GM21423 (cell line): ENCODE results near the gene GSE1.

Source experiments
- ATAC-seq: cut with Tn5 transposase; IDR thresholded peaks from one replicate; pipeline ENCODE4 v1.9.1; 2021; ENCODE audit warnings: mild to moderate bottlenecking, moderate library complexity; ENCODE audit not compliant: unreplicated experiment

The GSE1 gene

GRCh38 chr16:85645021-85645589 is 32.0 kb downstream of the GSE1 start:
- ATAC-seq, result no peak

- ATAC-seq, result no peak
Observed at GRCh38 chr16:85646358-85646907, 33.3 kb downstream of the GSE1 start.

DNA sequence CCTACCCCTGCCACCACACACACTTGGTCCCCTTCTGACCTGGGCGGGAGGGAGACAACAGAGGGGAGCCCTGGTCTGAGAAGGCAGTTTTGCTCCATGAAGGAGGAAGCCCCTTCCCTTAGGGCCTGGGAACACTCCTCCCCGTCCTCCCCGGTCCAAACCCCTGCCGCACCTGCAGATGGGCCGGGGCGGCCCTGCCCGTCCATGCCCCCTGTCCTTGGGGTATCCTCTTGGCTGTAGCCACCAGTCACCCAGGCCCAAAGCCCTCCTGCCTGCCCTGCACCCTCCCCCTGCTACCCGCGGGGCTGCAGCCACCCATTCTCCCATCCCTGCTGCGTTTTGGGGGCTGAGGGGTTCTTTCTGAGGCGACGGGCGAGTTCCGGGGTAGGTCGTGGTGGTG is 33.9 kb downstream of the GSE1 start:
- ATAC-seq, result no peak

DNA sequence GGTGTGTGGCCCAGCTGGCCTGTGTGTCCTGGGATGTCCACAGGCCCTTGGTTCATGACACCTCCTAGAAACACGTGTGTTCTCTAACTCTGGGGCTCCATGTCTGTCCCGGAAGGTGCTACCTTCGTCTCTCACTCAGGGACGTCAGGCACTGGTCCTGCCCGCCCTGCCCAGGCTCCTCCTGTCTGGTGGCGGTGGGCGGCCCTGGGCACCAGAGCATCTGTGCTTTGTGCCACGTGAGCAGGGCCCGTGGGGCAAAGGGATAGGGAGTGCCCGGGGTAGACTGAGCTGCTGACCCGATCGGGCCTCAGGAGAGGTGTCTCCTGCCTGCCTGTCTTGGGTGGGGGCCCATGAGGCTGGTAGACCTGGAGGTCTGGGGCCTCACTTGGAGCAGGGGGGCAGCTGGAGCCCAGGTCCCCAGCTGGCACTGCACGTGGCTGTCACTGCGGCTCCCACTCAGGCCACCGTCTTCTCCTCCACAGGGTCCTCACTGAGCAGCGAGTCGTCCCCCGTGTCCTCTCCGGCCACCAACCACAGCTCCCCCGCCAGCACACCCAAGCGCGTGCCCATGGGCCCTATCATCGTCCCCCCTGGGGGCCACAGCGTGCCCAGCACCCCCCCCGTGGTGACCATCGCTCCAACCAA is 35.1 kb downstream of the GSE1 start:
- ATAC-seq, result no peak

GRCh38 chr16:85648805-85649204 is 35.7 kb downstream of the GSE1 start:
- ATAC-seq, result no peak

- ATAC-seq, result no peak
Observed at GRCh38 chr16:85649411-85650134, 36.5 kb downstream of the GSE1 start.

DNA sequence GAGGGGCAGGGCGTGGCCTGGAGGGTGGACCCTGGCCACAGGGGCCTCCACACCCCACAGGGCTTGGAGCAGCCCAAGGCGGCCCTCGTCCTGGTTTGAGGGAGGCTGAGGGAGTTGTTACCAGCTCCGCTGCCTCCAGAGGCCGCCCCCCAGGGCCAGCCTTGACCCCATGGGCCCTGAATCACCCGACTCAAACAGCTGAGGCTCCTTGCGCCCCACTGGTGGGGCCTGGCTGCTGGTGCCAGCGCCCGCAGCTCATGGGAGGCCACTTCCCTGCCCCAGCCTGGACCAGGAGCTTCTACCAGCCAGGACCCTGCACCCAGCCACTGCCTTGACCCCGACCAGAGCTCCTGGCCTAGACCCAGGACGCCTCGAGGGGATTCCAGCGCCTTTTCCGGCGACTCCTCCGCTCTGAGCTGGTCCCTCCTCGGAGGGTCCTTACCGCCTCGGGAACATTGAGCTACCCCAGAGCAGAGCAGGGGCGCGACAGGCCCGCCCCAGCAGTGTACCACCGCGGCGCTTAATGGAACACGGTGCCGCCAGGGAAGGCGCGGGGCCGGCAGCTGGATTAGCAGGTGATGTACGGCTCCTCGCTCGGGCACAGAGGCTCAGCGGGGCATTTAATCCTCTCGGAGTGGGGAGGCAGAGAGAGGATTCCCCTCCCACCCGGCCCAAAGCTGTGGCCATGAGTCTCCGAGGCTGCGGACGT is 37.2 kb downstream of the GSE1 start:
- no peak for ATAC-seq

DNA sequence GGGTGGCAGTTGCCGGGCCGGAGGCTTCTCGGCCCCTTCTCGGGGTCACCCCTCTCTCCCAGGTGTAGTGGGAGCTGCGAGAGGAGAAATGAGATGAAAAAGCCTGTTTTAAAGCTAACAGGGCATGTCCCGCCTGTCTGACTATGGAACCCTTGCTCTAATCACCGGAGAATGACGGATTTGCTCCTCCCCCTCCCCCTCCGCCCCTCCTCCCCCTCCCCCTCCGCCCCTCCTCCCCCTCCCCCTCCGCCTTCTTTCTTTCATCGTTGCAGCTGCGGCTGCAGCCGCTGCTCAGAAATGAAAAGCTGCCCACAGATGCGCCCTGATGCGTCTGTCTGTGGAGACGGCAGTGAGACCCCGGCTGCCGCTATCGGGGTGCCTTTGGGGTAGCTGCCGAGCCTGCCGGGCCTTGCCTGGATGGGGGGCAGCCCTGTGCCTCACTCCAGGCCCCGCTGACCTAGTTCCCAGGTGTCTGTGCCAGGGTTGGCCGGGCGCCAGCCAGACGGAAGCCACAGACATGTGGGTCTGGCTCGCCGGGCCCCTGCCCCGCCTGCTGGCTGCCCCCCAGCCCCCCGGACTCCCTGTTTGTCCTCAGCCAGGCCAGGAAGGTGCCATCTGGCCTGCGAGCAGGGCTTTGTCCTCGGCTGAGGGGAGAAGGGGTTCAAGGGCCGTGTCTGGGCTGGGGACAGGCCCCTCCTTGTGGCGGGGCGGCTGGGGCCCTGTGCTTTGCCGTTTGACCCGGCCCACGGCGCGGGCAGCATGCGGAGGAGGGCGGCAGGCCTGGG is 37.9 kb downstream of the GSE1 start:
- ATAC-seq, result no peak

DNA sequence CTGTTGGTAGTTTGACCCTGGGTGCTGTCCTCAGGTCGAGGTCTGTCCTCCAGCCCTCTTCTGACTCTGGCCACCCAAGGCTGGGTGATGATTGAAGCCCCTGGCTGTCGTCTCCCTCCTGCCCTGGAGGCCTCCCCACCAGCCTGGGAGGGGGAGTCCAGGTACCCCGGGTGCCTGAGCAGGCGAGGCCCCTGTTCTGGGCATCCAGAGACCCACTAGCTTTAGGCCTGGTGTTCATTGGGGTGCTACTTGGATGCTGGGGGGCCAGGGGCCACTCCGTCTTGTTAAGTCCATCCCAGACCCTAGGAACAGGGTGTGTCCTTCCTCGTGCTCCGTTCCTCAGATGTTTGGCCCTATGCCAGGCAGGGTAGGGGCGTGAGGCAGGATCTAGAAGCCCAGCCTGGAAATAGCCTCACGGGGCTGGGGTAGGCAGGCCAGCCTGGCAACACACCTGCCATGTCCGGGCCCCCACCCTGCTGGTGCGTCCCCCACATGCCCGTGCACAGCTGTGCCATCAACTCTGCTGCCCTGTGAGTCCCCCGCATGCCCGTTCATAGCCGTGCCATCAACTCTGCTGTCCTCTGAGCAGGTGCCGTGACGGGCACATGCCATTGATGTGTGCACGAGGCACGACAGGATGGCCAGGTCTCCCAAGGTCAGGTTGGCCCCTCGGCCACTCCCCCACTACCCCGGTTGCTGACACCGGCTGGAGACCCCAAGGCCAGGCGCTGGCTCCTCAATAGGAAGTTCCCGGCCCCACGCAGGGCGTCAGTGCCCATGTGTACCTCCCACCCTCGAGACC is 38.7 kb downstream of the GSE1 start:
- ATAC-seq, result no peak

DNA sequence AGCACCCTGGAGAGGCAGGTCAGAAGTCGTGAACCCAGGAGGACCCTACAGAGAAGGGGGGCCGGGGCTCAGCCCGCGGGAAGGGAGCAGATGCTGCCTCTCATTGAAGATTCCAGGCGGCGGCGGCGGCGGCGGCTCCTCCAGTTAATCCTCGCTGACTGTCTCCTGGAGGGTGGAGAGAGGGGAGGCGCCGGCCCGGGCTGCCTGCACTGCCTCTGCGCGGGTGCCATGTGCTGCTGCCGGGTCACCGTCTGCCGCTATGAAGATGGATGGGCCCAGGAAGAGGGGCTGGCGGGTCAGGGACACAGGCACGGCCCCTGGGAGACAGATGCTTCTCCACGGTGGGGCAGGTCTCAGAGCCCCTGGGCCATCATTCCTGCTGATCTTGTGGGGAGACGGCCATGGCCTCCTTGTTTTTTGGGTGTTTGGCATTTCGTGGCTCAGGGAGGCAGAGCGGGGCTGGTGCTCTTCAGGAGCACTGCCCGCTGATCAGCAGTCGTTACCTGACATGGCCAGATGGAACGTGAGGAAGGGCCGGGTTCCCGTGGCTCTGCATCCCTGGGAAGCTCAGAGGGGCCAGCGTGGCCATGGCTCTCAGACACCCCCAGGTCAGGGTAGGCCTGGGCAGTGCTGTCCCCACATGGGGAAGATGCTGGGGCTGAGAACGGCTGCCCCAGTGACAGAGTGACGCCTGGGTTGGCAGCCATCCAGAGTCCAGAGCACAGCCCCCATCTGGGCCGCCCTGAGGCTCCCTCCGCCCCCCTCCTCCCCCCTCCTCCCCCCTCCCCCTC is 39.5 kb downstream of the GSE1 start:
- no peak for ATAC-seq

DNA sequence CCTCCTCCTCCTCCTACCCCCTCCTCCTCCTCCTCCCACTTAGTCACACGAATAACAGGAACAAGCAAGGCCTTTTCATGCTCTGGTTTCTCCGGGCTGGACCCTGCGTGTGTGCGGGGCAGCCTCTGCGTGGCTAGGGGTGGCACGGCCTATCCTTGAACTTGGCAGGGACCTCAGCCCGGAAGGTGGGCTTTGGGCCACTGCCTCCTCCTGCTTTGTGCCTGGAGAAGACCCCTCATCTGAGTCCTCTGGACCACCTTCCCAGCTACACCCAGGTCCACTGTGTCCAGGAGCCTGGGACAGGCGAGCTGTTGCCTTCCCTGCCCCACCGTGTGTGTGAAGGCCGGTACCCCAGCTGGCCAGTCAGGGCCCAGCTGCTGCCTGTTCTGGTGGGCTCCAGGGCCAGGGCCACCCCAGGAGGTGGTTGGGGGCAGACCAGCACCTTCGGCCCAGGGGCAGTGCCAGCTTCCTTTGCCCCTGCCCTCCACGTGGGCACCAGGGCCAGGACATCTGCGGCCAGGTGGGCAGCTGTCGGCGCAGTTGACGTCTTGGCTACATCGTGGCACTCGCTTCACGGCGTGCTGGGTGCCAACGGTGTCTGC is 40.3 kb downstream of the GSE1 start:
- ATAC-seq, result no peak

- no peak for ATAC-seq
Observed at GRCh38 chr16:85654251-85655095, 41.4 kb downstream of the GSE1 start.

GRCh38 chr16:85655216-85656129 is 42.4 kb downstream of the GSE1 start:
- no peak for ATAC-seq

DNA sequence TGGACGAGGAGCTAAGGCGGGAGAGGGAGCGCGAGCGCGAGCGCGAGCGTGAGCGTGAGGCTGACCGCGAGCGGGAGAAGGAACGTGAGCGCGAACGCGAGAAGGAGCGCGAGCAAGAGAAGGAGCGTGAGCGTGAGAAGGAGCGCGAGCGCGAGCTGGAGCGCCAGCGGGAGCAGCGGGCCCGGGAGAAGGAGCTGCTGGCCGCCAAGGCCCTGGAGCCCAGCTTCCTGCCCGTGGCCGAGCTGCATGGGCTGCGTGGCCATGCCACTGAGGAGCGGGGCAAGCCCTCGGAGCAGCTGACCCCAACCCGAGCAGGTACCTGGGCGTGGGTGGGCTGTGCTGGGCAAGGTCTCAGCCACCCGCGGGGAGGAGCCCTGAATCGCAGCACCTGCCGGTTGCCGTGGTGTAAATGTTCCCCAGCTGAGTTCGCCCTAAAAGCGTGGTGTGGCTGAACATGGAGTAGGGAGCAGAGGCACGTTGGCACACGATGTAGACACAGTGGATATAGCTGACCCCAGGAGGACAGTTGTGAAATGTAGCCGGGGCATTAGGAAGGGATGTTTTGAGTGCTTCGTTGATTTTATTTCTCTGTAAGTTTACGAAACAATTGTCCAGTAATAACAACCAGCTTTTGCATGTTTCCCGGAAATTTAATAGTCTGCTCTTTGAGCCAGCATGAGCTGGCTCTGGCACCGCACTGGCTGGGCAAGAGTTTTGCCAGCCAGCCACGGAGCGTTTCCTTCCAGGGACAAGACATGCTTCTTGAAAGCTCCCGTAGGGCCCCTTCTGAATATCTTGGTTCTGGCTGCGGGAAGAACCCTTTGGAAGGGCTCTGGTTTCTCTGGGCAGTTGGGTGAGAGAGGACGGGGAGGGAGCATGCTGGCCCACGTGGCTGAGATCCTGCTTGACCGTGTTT is 43.5 kb downstream of the GSE1 start:
- no peak for ATAC-seq

DNA sequence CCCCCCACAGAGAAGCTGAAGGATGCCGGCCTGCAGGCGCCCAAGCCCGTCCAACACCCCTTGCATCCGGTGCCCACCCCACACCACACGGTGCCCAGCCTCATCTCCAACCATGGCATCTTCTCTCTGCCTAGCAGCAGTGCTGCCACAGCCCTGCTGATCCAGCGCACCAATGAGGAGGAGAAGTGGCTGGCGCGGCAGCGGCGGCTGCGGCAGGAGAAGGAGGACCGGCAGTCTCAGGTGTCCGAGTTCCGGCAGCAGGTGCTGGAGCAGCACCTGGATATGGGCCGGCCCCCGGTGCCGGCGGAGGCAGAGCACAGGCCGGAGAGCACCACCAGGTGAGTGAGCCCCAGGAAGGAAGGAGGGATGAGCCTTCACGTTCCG is 44.1 kb downstream of the GSE1 start:
- no peak for ATAC-seq

DNA sequence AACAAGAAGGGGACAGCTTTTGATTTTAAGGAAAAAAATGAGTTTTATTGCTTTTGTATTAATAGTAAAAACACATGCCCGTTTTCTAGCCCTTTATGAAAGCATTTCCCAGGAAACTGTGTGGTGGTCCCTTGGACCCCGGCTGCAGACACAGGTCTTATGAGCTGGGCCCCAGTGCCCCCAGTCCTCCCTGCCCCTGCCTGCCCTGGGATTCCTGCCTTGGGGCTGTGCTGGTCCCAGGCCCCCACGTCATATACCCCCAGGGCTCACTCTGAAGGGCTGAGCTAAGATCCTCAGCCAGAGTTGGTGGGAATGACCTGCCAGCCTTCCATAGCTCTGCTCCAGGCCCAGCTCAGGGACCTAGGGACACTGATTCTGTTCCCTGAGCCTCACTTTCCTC is 44.9 kb downstream of the GSE1 start:
- ATAC-seq, result no peak
